OCI-LY3 (cell line): ENCODE measurements around the gene ARHGAP6.

ENCODE experiments used
- CTCF ChIP-seq: fragments of 200-600, 300-600 bp; sonication (generic); IDR thresholded peaks from 2 replicates; pipeline ENCODE4 v1.5.1; 2014; ENCODE audit warnings: antibody characterized with exemption, low read length, low read depth
- EZH2phosphoT487 ChIP-seq: fragments of 200-600 bp; shearing (Covaris generic); IDR thresholded peaks from 2 replicates; pipeline ENCODE4 v1.6.1; 2018; ENCODE audit warnings: antibody characterized with exemption, mixed run types, low read depth

- TF ChIP-seq CTCF (no peak), EZH2phosphoT487 (no peak)
These were observed 216.1 kb downstream of the ARHGAP6 start for GRCh38 chrX:11449613-11450012.
